GM12891 (cell line): ENCODE measurements around the gene COX5A.

Experiments used
- PAX5 ChIP-seq: IDR thresholded peaks from 2 replicates; pipeline ENCODE4 v1.6.1; 2011; ENCODE audit warnings: low read length, moderate library complexity, mild to moderate bottlenecking; ENCODE audit not compliant: insufficient read depth, severe bottlenecking
- POLR2A ChIP-seq: IDR thresholded peaks from 2 replicates; pipeline ENCODE4 v1.6.1; 2011; ENCODE audit warnings: low read depth, low read length, control low read depth
- POLR2AphosphoS5 ChIP-seq: IDR thresholded peaks from 2 replicates; pipeline ENCODE4 v1.6.1; 2011; ENCODE audit warnings: low read depth, low read length, control low read depth
- POU2F2 ChIP-seq: IDR thresholded peaks from 2 replicates; pipeline ENCODE4 v1.6.1; 2011; ENCODE audit warnings: low read depth, mild to moderate bottlenecking, control low read depth, low read length, moderate library complexity
- SPI1 ChIP-seq: IDR thresholded peaks from 2 replicates; pipeline ENCODE4 v1.6.1; 2011; ENCODE audit warnings: low read depth, low read length, control low read depth
- TAF1 ChIP-seq: IDR thresholded peaks from 2 replicates; pipeline ENCODE4 v1.6.1; 2011; ENCODE audit warnings: low read depth, low read length, control low read depth

- no peak for TF ChIP-seq POLR2AphosphoS5
- TF ChIP-seq POLR2A = no peak
- no peak for TF ChIP-seq SPI1
- TF ChIP-seq TAF1 = no peak
- TF ChIP-seq POU2F2 = no peak
- TF ChIP-seq PAX5 = no peak
Observed at GRCh38 chr15:74892313-74892712, 45.6 kb downstream of the COX5A start.
